HCT116 (cell line): ENCODE results near the gene GNG7. TPM values are rescaled to one million over a fixed set of nuclear protein-coding genes. Genes with fewer than 3 reads are reported as not detected.

Experiments used
- ATAC-seq: fragments of 200-7000 bp; cut with Tn5 transposase; 2 replicates; pipeline ENCODE4 v1.9.1; 2020; ENCODE audit warnings: mild to moderate bottlenecking, moderate library complexity
- BruUV-seq: library from RNA; stranded (reverse); fragments of 400-500 nt; replicated peaks from 2 replicates; lab custom pipeline; 2021; lab: Mats Ljungman, UMichigan
- CTCF ChIA-PET: fragments of 300-600 bp; sonication (Branson Sonifier 250); formaldehyde crosslinking; loops from one replicate; lab custom pipeline; 2021; ENCODE audit warnings: antibody characterized with exemption; lab: Charles Lee
- POLR2A ChIA-PET: fragments of 300-600, 350-600 bp; sonication (Branson Sonifier 250); formaldehyde crosslinking; loops from one replicate; lab custom pipeline; 2021; ENCODE audit warnings: antibody characterized with exemption; lab: Charles Lee
- RAD21 ChIA-PET, 2 experiments: fragments of 300-600 bp; sonication (Branson Sonifier 250); formaldehyde crosslinking; loops; one replicate each; lab custom pipeline; 2023; ENCODE audit warnings: low total read pairs in 2 of 2; ENCODE audit not compliant: uncharacterized antibody in 2 of 2, unreplicated experiment in 2 of 2, low non-redundant PET in 1 of 2; lab: Charles Lee
- DNase-seq: peaks from one replicate; pipeline ENCODE4 v3.0.0-alpha.2; 2010; ENCODE audit warnings: low read depth, low spot score
- H2AFZ ChIP-seq: fragments of 200-600 bp; shearing (Covaris generic), sonication (generic); 2 replicates; pipeline ENCODE4 v1.6.1; 2017; ENCODE audit warnings: low read depth, mixed run types, mixed read lengths, antibody characterized with exemption, low read length; ENCODE audit not compliant: poor library complexity, severe bottlenecking
- H3K27ac ChIP-seq: 2 replicates; pipeline ENCODE4 v1.5.1; 2012; ENCODE audit warnings: low read depth, low read length
- H3K27me3 ChIP-seq: fragments of 200-600 bp; sonication (generic); 2 replicates; pipeline ENCODE4 v1.6.1; 2016; ENCODE audit warnings: mixed run types, low read length, mixed read lengths; ENCODE audit not compliant: insufficient read depth
- H3K36me3 ChIP-seq, 2 experiments: fragments of 200-500 bp in 1 of 2; fragments of 200-600 bp in 1 of 2; sonication (Bioruptor generic) in 1 of 2; sonication (generic) in 1 of 2; 2 replicates each; pipeline versions ENCODE4 v1.5.1 to v1.6.1; 2014 to 2016; ENCODE audit warnings: low read length in 2 of 2, inconsistent platforms in 1 of 2, mixed read lengths in 1 of 2, mixed run types in 1 of 2; ENCODE audit not compliant: insufficient read depth in 2 of 2, control insufficient read depth in 1 of 2
- H3K4me1 ChIP-seq, 2 experiments: fragments of 200-600 bp in 1 of 2; sonication (generic) in 1 of 2; 2 replicates each; pipeline versions ENCODE4 v1.5.1 to v1.6.1; 2012 to 2017; ENCODE audit warnings: low read length in 2 of 2, inconsistent platforms in 1 of 2, mild to moderate bottlenecking in 1 of 2, mixed read lengths in 1 of 2, mixed run types in 1 of 2, moderate library complexity in 1 of 2; ENCODE audit not compliant: insufficient read depth in 2 of 2, control insufficient read depth in 1 of 2
- H3K4me2 ChIP-seq: fragments of 200-600 bp; sonication (generic); 2 replicates; pipeline ENCODE4 v1.6.1; 2017; ENCODE audit warnings: mixed run types, low read length, mixed read lengths
- H3K4me3 ChIP-seq, 2 experiments: fragments of 200-600 bp in 1 of 2; sonication (generic) in 1 of 2; replicated peaks in 1 of 2; 2 replicates each; pipeline ENCODE4 v1.5.1; 2011 to 2016; ENCODE audit warnings: low read length in 2 of 2, control low read depth in 1 of 2, low read depth in 1 of 2, mild to moderate bottlenecking in 1 of 2, mixed read lengths in 1 of 2, mixed run types in 1 of 2
- H3K79me2 ChIP-seq: fragments of 200-600 bp; sonication (generic); 2 replicates; pipeline ENCODE4 v1.6.1; 2017; ENCODE audit warnings: mild to moderate bottlenecking, mixed run types, low read length, moderate library complexity, mixed read lengths; ENCODE audit not compliant: insufficient read depth
- H3K9ac ChIP-seq: fragments of 200-600 bp; sonication (generic); 2 replicates; pipeline ENCODE4 v1.6.1; 2016; ENCODE audit warnings: low read length, mixed read lengths
- H3K9me2 ChIP-seq: fragments of 200-600 bp; sonication (generic), shearing (Covaris generic); 2 replicates; pipeline ENCODE4 v1.6.1; 2017; ENCODE audit warnings: mixed run types, mild to moderate bottlenecking, moderate library complexity; ENCODE audit not compliant: insufficient read depth
- H3K9me3 ChIP-seq, 2 experiments: fragments of 200-500 bp in 1 of 2; fragments of 200-600 bp in 1 of 2; sonication (Bioruptor generic) in 1 of 2; sonication (generic) in 1 of 2; 2 replicates each; pipeline ENCODE4 v1.6.1; 2014 to 2017; ENCODE audit warnings: low read length in 2 of 2, mixed read lengths in 2 of 2, inconsistent platforms in 1 of 2, low read depth in 1 of 2, mild to moderate bottlenecking in 1 of 2, mixed run types in 1 of 2, moderate library complexity in 1 of 2; ENCODE audit not compliant: control insufficient read depth in 1 of 2, insufficient read depth in 1 of 2
- H4K20me1 ChIP-seq: fragments of 200-600 bp; sonication (generic), shearing (Covaris generic); 2 replicates; pipeline ENCODE4 v1.6.1; 2017; ENCODE audit warnings: mixed run types, mild to moderate bottlenecking, moderate library complexity; ENCODE audit not compliant: insufficient read depth
- CBX3 ChIP-seq: IDR thresholded peaks from 2 replicates; pipeline ENCODE4 v1.6.1; 2012; ENCODE audit warnings: low read depth
- CEBPB ChIP-seq: IDR thresholded peaks from 2 replicates; pipeline ENCODE4 v1.6.1; 2012; ENCODE audit warnings: low read depth
- ELF1 ChIP-seq: IDR thresholded peaks from 2 replicates; pipeline ENCODE4 v1.6.1; 2012; ENCODE audit warnings: low read depth, borderline replicate concordance
- EZH2phosphoT487 ChIP-seq: fragments of 200-600 bp; IDR thresholded peaks from 2 replicates; pipeline ENCODE4 v1.6.1; 2018; ENCODE audit warnings: antibody characterized with exemption, borderline replicate concordance
- FOSL1 ChIP-seq: IDR thresholded peaks from 2 replicates; pipeline ENCODE4 v1.6.1; 2012; ENCODE audit warnings: low read depth
- JUND ChIP-seq: IDR thresholded peaks from 2 replicates; pipeline ENCODE4 v1.6.1; 2012
- POLR2A ChIP-seq: IDR thresholded peaks from 2 replicates; pipeline ENCODE4 v1.7.0; 2011; ENCODE audit warnings: borderline replicate concordance; ENCODE audit not compliant: insufficient read depth, insufficient read length; ENCODE audit errors: extremely low read depth
- RAD21 ChIP-seq: IDR thresholded peaks from 2 replicates; pipeline ENCODE4 v1.6.1; 2012; ENCODE audit warnings: low read depth, mild to moderate bottlenecking
- SIN3A ChIP-seq: IDR thresholded peaks from 2 replicates; pipeline ENCODE4 v1.6.1; 2012; ENCODE audit warnings: low read depth
- SP1 ChIP-seq: IDR thresholded peaks from 2 replicates; pipeline ENCODE4 v1.6.1; 2012; ENCODE audit warnings: low read depth
- TCF7L2 ChIP-seq: IDR thresholded peaks from 2 replicates; pipeline ENCODE4 v1.7.0; 2011; ENCODE audit warnings: borderline replicate concordance, inconsistent platforms; ENCODE audit not compliant: insufficient read depth, insufficient read length; ENCODE audit errors: extremely low read depth
- YY1 ChIP-seq: IDR thresholded peaks from 2 replicates; pipeline ENCODE4 v1.6.1; 2011; ENCODE audit warnings: low read length, low read depth, moderate library complexity, mild to moderate bottlenecking; ENCODE audit not compliant: insufficient replicate concordance; ENCODE audit errors: extremely low read depth
- ZFX ChIP-seq: fragments of 450-650 bp; IDR thresholded peaks from 2 replicates; pipeline ENCODE4 v1.6.1; 2017
- ZNF274 ChIP-seq: fragments of 200-500 bp; sonication (Bioruptor generic); IDR thresholded peaks from 2 replicates; pipeline ENCODE4 v1.6.1; 2014; ENCODE audit warnings: mild to moderate bottlenecking, low read depth, low read length, inconsistent platforms
- intact Hi-C: fragments of 100-400 bp; cut with micrococcal nuclease; formaldehyde crosslinking; loops from 2 replicates; pipeline ENCODE4 v1.10.0; 2022
- total RNA-seq: library from RNA; stranded (reverse); gene quantifications from one replicate; pipeline ENCODE4 v1.2.1, GENCODE V29; 2021; ENCODE audit not compliant: unreplicated experiment
- TF ChIP-seq, protein P1 (sequence below), 3 experiments: fragments of 200-600 bp in 1 of 3; sonication (generic) in 1 of 3; IDR thresholded peaks in 2 of 3; conservative IDR thresholded peaks in 1 of 3; 2 replicates each; pipeline ENCODE4 v1.5.1; 2012 to 2017; ENCODE audit warnings: low read depth in 2 of 3, low read length in 2 of 3, antibody characterized with exemption in 1 of 3, borderline replicate concordance in 1 of 3, control low read depth in 1 of 3, mild to moderate bottlenecking in 1 of 3, mixed read lengths in 1 of 3, mixed run types in 1 of 3, moderate library complexity in 1 of 3; ENCODE audit not compliant: insufficient read depth in 1 of 3
- TF ChIP-seq, protein P2 (sequence below): IDR thresholded peaks from 2 replicates; pipeline ENCODE4 v1.6.1; 2012; ENCODE audit warnings: low read depth
- TF ChIP-seq, protein P3 (sequence below): IDR thresholded peaks from 2 replicates; pipeline ENCODE4 v1.6.1; 2011; ENCODE audit warnings: mild to moderate bottlenecking, low read length, moderate library complexity; ENCODE audit not compliant: insufficient replicate concordance; ENCODE audit errors: extremely low read depth
- TF ChIP-seq, protein P4 (sequence below): IDR thresholded peaks from 2 replicates; pipeline ENCODE4 v1.6.1; 2012

Gene GNG7
- total RNA-seq, 1 experiment from 2014 or later: 11.3 TPM

DNA sequence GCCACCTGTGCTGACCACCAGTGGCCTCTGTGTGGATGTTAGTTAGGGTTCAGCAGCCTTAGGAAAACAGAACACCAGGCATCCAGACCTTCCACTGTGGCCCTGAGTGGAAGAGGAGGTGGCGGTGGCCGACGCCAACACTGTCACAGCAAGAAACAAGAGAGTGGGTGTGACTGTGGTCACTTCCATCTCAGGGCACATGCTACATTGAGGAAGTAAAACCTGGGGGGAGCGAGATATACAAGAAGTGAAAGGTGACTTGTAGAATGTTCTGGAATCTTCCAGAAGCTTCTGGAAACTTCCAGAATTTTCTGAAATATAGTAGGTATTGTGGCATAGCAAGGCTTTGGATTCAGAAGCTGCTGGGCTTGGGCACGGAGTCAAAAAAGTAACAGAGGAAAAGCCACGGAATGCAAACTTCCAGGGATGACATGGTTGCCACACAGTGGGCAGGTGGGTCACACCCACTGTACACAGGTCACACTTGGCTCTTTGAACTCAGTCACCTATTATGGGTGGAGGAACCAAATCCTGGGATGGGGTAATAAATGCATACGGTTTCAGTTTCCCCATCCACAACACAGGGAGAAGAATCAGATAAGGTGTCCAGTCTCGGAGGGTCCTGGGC, 24.3 kb downstream of the GNG7 start (continued):
- no peak for TF ChIP-seq JUND
- TF ChIP-seq ZNF274: no peak
- TF ChIP-seq SP1: no peak

DNA sequence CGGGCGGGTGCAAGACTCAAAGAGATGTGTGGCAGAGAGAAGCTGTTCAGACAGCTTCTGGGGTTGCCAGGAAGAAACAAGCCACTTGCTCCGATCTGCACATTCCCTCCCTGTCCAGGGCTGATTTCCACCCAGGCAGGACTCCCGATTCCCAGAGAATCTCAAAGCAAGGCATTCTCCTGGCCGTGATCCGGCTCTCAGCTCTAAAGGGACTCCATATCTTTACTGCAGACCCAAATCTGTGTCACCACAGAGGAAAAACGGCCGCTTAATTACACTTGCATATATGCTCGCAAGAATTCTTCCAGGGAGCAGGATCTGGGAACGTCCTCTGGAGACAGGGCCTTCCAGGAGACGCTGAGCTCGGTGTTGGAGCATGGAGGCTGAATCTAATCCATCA, 25.7 kb downstream of the GNG7 start:
- Histone ChIP-seq H3K9me3 (no peaks in the 10 kb centered on the region), H3K4me1 (peaks cover 0 to 3% of the 10 kb centered on the region in 2 experiments; a peak in 2 of 4 replicates), H3K36me3 (no peaks in the 10 kb centered on the region), H3K27ac (no peak overlapping the region), H4K20me1 (no peaks in the 10 kb centered on the region), H3K4me2 (no peak overlapping the region), H3K9ac (no peak overlapping the region), H3K27me3 (no peaks in the 10 kb centered on the region), H3K79me2 (no peaks in the 10 kb centered on the region), H3K9me2 (no peaks in the 10 kb centered on the region), H2AFZ (no peak overlapping the region), H3K4me3 (no peak overlapping the region)
- POLR2A ChIA-PET: no interaction called here
- CTCF ChIA-PET: no interaction called here
- BruUV-seq: no TSS peak
- DNase-seq (no peak), ATAC-seq (no peak)
- intact Hi-C loops: no loop called here
- RAD21 ChIA-PET: no interaction called here
- TF ChIP-seq, protein P1, sequence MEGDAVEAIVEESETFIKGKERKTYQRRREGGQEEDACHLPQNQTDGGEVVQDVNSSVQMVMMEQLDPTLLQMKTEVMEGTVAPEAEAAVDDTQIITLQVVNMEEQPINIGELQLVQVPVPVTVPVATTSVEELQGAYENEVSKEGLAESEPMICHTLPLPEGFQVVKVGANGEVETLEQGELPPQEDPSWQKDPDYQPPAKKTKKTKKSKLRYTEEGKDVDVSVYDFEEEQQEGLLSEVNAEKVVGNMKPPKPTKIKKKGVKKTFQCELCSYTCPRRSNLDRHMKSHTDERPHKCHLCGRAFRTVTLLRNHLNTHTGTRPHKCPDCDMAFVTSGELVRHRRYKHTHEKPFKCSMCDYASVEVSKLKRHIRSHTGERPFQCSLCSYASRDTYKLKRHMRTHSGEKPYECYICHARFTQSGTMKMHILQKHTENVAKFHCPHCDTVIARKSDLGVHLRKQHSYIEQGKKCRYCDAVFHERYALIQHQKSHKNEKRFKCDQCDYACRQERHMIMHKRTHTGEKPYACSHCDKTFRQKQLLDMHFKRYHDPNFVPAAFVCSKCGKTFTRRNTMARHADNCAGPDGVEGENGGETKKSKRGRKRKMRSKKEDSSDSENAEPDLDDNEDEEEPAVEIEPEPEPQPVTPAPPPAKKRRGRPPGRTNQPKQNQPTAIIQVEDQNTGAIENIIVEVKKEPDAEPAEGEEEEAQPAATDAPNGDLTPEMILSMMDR (IDR thresholded peaks at IDR 0.05 in 2 of 3, conservative IDR thresholded peaks at IDR 0.05 in 1 of 3; ENCODE audit: borderline replicate concordance in 1 of 3, insufficient read depth in 1 of 3, low read depth in 2 of 3, low read length in 2 of 3): no peak
- TF ChIP-seq POLR2A (no peak), ZFX (no peak), YY1 (no peak), EZH2phosphoT487 (no peak), JUND (no peak), CEBPB (no peak), CBX3 (no peak), FOSL1 (no peak), TCF7L2 (no peak), ELF1 (no peak), RAD21 (no peak), SIN3A (no peak), ZNF274 (no peak)
- TF ChIP-seq, protein P2, sequence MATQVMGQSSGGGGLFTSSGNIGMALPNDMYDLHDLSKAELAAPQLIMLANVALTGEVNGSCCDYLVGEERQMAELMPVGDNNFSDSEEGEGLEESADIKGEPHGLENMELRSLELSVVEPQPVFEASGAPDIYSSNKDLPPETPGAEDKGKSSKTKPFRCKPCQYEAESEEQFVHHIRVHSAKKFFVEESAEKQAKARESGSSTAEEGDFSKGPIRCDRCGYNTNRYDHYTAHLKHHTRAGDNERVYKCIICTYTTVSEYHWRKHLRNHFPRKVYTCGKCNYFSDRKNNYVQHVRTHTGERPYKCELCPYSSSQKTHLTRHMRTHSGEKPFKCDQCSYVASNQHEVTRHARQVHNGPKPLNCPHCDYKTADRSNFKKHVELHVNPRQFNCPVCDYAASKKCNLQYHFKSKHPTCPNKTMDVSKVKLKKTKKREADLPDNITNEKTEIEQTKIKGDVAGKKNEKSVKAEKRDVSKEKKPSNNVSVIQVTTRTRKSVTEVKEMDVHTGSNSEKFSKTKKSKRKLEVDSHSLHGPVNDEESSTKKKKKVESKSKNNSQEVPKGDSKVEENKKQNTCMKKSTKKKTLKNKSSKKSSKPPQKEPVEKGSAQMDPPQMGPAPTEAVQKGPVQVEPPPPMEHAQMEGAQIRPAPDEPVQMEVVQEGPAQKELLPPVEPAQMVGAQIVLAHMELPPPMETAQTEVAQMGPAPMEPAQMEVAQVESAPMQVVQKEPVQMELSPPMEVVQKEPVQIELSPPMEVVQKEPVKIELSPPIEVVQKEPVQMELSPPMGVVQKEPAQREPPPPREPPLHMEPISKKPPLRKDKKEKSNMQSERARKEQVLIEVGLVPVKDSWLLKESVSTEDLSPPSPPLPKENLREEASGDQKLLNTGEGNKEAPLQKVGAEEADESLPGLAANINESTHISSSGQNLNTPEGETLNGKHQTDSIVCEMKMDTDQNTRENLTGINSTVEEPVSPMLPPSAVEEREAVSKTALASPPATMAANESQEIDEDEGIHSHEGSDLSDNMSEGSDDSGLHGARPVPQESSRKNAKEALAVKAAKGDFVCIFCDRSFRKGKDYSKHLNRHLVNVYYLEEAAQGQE: no peak
- TF ChIP-seq, protein P3, sequence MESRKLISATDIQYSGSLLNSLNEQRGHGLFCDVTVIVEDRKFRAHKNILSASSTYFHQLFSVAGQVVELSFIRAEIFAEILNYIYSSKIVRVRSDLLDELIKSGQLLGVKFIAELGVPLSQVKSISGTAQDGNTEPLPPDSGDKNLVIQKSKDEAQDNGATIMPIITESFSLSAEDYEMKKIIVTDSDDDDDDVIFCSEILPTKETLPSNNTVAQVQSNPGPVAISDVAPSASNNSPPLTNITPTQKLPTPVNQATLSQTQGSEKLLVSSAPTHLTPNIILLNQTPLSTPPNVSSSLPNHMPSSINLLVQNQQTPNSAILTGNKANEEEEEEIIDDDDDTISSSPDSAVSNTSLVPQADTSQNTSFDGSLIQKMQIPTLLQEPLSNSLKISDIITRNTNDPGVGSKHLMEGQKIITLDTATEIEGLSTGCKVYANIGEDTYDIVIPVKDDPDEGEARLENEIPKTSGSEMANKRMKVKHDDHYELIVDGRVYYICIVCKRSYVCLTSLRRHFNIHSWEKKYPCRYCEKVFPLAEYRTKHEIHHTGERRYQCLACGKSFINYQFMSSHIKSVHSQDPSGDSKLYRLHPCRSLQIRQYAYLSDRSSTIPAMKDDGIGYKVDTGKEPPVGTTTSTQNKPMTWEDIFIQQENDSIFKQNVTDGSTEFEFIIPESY: no peak
- TF ChIP-seq, protein P4, sequence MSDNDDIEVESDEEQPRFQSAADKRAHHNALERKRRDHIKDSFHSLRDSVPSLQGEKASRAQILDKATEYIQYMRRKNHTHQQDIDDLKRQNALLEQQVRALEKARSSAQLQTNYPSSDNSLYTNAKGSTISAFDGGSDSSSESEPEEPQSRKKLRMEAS: no peak
